Ectodermal cell (in vitro differentiated cells): Measurements from ENCODE around the gene G6PC3.

ENCODE experiments used
- H3K27ac ChIP-seq: 2 replicates; pipeline ENCODE4 v1.7.0; 2013; ENCODE audit warnings: mild to moderate bottlenecking, low read depth, low read length; ENCODE audit not compliant: insufficient read depth, poor library complexity, severe bottlenecking
- H3K27me3 ChIP-seq: 2 replicates; pipeline ENCODE4 v1.7.0; 2013; ENCODE audit warnings: mild to moderate bottlenecking, low read length; ENCODE audit not compliant: insufficient read depth, control insufficient read depth, poor library complexity, severe bottlenecking
- H3K36me3 ChIP-seq: one replicate; pipeline ENCODE4 v1.7.0; 2013; ENCODE audit warnings: low read length; ENCODE audit not compliant: control insufficient read depth, insufficient read depth
- H3K4me1 ChIP-seq: one replicate; pipeline ENCODE4 v1.7.0; 2013; ENCODE audit warnings: low read length; ENCODE audit not compliant: control insufficient read depth, insufficient read depth
- H3K4me3 ChIP-seq: 2 replicates; pipeline ENCODE4 v1.7.0; 2013; ENCODE audit warnings: low read depth, low read length, control low read depth; ENCODE audit not compliant: insufficient read depth
- H3K9me3 ChIP-seq: 2 replicates; pipeline ENCODE4 v1.7.0; 2013; ENCODE audit warnings: mild to moderate bottlenecking, low read length, moderate library complexity; ENCODE audit not compliant: control insufficient read depth
- WGBS, 2 experiments: methylation state at CpG; one replicate each; pipeline ENCODE4 v1.1.7; 2013; ENCODE audit warnings: missing lambda C conversion rate in 2 of 2; 5-methylcytosine and 5-hydroxymethylcytosine counted together

Gene G6PC3

DNA sequence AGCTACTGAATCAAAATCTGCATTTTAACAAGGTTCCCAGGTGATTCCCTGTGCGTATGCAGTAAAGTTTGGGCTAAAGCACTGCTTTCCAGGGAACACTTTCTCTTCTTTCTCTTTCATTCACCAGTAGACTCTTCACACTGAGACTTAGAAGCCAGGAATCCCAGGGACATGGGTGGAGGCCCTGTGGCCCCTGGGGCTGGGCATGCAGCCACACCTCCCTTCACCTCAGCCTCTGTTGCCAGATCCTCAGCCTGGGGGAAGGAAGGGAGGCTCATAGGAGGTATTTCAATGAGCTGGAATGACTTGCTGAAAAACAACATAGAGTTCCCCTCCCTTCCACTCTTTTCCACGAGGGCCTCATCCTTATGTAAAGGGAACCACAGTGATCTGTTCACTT is 1.2 kb downstream of the G6PC3 start:
- H3K27me3 ChIP-seq = no peaks in the 10 kb centered on the region
- H3K4me3 ChIP-seq = peak overlapping the region; percentile 67
- 37 to 45% methylated on average over 2 of the region's 2 CpGs for WGBS, 2 experiments
- H3K4me1 ChIP-seq = peaks cover 5% of the 10 kb centered on the region
- H3K27ac ChIP-seq = no peak overlapping the region
- H3K9me3 ChIP-seq = no peaks in the 10 kb centered on the region
- H3K36me3 ChIP-seq = peaks cover 18% of the 10 kb centered on the region

DNA sequence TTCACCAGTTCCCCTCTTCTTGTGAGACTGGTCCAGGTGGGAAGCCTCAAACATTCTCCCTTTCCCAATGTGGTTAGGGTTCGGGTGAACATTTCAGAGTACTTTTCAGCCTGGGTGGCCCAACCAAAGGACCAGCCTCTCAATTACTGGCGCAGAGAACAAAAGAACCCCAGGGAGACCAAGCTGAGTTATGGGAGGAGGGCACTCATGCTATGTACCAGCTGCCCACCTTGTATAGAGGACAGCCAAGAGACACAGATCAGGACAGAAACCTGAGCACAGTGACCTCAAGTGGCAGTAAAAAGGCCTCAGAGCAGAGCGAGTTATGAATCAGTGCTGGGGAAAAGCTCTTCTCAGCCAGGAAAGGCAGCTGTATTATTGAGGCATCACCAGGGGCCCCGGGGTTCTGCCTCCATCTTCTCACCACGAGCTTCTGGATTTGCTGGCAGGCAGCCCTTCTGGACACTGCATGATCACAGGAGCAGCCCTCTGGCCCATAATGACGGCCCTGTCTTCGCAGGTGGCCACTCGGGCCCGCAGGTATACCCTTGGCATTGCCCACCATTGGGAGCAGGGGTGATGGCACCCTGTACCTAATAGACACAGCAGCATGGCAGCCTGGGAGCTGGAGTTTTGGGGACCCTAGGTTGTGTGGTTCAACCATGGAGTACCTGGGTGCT is 3.8 kb downstream of the G6PC3 start:
- Histone ChIP-seq H3K4me1 (peaks cover 5% of the 10 kb centered on the region), H3K36me3 (peaks cover 30% of the 10 kb centered on the region), H3K27me3 (no peaks in the 10 kb centered on the region), H3K4me3 (no peak overlapping the region), H3K9me3 (no peaks in the 10 kb centered on the region), H3K27ac (no peak overlapping the region)
- WGBS, 2 experiments = 92% methylated on average over 9 of the region's 9 CpGs

DNA sequence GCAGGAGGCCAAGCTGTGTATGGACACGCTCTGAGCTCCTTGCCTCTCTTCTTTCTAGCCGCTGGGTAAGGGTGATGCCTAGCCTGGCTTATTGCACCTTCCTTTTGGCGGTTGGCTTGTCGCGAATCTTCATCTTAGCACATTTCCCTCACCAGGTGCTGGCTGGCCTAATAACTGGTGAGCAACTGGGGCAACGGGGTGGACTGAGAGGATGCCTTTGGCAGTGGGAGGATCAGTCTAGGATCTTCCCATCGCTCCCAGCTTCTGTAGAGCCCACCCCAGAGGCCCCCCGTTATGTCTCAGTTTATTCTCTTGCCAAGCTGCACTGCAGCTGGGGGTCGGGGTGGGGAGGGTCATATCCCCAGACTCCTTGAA is 4.4 kb downstream of the G6PC3 start:
- no peaks in the 10 kb centered on the region for H3K9me3 ChIP-seq
- no peaks in the 10 kb centered on the region for H3K27me3 ChIP-seq
- no peak overlapping the region for H3K27ac ChIP-seq
- 94 to 95% methylated on average over 9 of the region's 9 CpGs for WGBS, 2 experiments
- peaks cover 32% of the 10 kb centered on the region for H3K36me3 ChIP-seq
- peaks cover 5% of the 10 kb centered on the region for H3K4me1 ChIP-seq
- H3K4me3 ChIP-seq = no peak overlapping the region

DNA sequence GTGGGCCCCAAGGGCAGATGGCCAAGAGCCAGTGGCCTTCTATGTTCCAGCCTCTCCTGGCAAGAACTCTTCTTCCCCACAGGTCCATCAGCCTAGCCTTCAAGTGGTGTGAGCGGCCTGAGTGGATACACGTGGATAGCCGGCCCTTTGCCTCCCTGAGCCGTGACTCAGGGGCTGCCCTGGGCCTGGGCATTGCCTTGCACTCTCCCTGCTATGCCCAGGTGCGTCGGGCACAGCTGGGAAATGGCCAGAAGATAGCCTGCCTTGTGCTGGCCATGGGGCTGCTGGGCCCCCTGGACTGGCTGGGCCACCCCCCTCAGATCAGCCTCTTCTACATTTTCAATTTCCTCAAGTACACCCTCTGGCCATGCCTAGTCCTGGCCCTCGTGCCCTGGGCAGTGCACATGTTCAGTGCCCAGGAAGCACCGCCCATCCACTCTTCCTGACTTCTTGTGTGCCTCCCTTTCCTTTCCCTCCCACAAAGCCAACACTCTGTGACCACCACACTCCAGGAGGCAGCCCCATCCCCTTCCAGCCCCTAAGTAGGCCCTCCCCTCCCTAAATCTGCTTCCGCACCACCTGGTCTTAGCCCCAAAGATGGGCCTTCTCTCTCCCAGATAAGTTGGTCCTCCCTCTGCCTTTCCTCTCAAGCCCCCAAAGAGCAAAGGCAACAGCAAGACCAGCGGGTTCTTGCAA is 5.2 kb downstream of the G6PC3 start:
- WGBS, 2 experiments = 94 to 95% methylated on average over 10 of the region's 10 CpGs
- no peaks in the 10 kb centered on the region for H3K9me3 ChIP-seq
- no peak overlapping the region for H3K4me3 ChIP-seq
- H3K27ac ChIP-seq = no peak overlapping the region
- peaks cover 5% of the 10 kb centered on the region for H3K4me1 ChIP-seq
- no peaks in the 10 kb centered on the region for H3K27me3 ChIP-seq
- peaks cover 40% of the 10 kb centered on the region for H3K36me3 ChIP-seq

DNA sequence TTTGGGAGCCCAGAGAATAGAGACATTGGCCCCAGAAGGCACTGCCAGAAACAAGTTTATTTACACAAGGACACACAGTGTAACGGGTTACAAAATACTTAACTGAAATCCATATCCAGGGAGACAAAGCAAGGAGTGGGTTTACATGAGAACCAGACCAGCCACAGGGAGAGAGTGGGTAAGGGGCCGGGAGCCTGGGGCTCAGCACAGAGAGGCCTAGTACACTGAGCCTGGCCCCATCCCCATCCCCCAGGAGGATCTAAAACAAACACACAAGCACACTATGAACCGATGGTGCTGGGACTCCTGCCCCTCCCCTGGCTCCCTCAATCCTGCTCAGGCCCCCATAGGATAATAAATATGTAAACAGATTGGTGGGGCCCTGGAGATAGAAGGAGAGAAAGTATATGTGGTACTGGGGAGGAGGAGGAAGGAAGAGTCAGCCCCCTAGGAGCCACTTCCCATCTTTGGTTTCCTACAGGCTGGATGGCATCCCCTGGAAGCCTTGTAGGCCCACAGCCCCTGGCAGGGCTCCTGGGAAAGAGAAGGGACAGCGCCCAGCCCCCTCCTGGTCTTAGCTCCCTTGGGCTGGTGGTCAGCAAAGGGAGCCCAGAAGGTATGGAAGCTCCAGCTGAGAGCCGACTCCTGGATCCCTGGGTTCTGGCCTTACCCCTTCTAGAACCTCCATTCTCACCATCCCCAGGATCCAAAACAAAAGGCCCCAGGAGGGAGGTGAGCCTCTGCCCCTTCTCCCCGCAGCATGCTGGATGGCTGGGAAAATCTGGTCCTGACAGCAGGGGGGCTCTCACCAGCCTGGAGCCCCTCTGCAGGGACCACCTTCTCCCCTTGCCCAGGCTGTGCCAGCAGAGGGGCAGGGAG is 6.4 kb downstream of the G6PC3 start:
- Histone ChIP-seq H3K27ac (no peak overlapping the region), H3K4me3 (no peak overlapping the region), H3K36me3 (peaks cover 44% of the 10 kb centered on the region), H3K4me1 (no peaks in the 10 kb centered on the region), H3K9me3 (no peaks in the 10 kb centered on the region), H3K27me3 (no peaks in the 10 kb centered on the region)
- 91 to 92% methylated on average over 6 of the region's 6 CpGs for WGBS, 2 experiments

DNA sequence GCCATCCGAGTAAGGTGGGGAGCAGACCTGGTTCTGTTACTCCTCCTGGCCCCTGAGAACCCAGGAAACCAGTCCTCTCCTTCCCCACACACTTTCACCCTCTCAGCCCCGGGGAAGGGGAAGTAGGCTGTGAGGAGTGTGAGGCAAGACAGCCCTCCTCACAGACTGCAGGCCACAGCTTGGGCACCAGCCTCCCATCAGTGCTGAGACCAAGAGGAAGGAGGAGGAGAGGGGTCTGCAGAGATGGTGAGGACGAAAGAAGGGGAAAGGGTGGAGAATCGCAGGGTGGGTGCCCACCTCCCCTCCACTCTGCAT is 7.0 kb downstream of the G6PC3 start:
- no peak overlapping the region for H3K27ac ChIP-seq
- peaks cover 44% of the 10 kb centered on the region for H3K36me3 ChIP-seq
- H3K9me3 ChIP-seq = no peaks in the 10 kb centered on the region

DNA sequence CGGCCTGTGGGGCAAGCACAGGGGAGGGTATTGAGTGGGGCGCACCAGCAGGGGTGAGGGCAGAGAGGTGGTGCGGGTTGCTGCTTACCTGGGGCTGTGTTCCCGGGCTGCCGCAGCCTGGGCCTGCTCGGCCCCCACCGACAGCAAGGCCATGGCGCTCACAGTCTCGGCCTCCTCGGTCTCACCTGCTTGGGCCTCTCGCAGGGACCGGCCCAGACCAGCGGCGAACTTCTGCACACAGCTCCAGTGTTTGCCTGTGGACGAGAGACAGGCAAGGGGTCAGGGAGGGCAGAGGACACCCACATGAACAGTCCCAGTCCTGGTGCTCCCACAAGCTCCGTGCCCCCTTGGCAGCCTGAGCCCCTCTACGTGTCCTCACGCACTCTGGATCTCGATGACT is 7.9 kb downstream of the G6PC3 start:
- no peak overlapping the region for H3K27ac ChIP-seq
- H3K9me3 ChIP-seq = no peaks in the 10 kb centered on the region
- WGBS, 2 experiments = 96% methylated on average over 19 of the region's 19 CpGs
- H3K4me3 ChIP-seq = no peak overlapping the region
- peaks cover 48% of the 10 kb centered on the region for H3K36me3 ChIP-seq
- no peaks in the 10 kb centered on the region for H3K4me1 ChIP-seq
- H3K27me3 ChIP-seq = no peaks in the 10 kb centered on the region

More for the DNA sequence above, 7.0 kb downstream of the G6PC3 start:
- no peaks in the 10 kb centered on the region for H3K4me1 ChIP-seq
- WGBS, 2 experiments = 87 to 97% methylated on average over 4 of the region's 4 CpGs
- no peak overlapping the region for H3K4me3 ChIP-seq
- H3K27me3 ChIP-seq = no peaks in the 10 kb centered on the region

DNA sequence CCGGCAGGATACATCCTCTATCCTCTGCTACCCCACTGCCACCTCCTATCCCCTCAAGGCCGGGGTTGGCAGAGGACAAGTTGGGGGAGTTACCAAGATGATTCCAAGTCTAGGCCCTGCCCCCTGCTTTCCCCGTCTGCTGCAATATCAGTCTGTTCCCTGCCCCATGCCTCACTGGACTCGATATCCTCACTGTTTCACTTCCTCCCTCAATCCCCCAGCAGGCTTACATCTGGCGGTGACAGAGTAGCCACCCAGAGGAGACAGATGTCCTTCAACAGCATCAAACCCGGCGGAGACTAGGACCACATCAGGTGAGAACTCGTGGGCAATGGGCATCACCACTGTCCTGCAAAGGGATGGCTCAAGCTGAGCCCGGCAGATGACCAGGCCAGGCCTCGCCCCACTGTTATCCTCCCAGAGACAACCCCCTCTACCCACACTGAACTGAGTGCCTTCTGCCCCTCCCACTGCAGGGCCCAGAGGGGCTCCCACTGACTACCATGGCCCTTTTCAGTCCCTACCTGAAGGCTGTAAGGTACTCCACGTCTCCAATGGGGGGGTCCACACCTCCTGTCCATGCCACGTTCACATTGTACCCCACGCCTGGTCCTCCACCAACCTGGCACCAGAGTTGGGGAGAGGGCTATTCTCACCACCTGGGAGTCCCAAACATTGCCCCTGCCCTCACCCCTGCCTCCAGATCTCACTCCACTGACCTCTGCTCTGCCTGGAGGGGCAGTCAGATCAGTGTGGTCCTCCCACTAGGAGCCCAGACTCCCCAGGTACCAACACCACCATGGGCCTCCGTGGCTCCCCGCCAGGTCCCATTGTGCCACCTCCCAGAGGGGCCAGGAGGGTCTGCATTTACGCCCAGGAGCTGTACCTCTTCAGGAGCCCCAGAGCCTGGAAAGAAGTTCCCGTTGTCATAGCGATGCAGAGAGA is 9.6 kb downstream of the G6PC3 start:
- H3K4me3 ChIP-seq = no peak overlapping the region
- no peaks in the 10 kb centered on the region for H3K9me3 ChIP-seq
- H3K36me3 ChIP-seq = peaks cover 45% of the 10 kb centered on the region
- WGBS, 2 experiments = 93 to 95% methylated on average over 18 of the region's 18 CpGs
- H3K4me1 ChIP-seq = no peaks in the 10 kb centered on the region
- no peak overlapping the region for H3K27ac ChIP-seq
- no peaks in the 10 kb centered on the region for H3K27me3 ChIP-seq

DNA sequence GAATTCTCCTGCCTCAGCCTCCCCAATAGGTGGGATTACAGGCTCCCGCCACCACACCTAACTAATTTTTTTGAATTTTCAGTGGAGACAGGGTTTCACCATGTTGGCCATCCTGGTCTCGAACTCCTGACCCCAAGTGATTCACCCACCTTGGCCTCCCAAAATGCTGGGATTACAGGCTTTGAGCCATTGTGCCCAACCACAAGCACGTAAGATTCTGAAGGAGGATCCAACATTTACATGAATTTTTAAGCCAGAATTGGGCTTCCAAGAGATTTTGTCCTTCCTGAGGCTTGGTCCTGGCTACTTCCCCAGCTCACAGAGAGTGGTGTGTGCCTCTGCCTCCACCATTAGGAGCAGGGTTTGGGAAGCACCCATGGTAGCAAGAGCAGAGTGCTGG is 11.1 kb downstream of the G6PC3 start:
- Histone ChIP-seq H3K27me3 (no peaks in the 10 kb centered on the region), H3K27ac (no peak overlapping the region), H3K4me3 (no peak overlapping the region), H3K4me1 (peaks cover 10% of the 10 kb centered on the region), H3K9me3 (no peaks in the 10 kb centered on the region), H3K36me3 (peaks cover 33% of the 10 kb centered on the region)
- 94 to 96% methylated on average over 3 of the region's 3 CpGs for WGBS, 2 experiments
